OCI-LY7 (cell line): ENCODE data around the gene RPS6KA2.

Experiments used
- EZH2phosphoT487 ChIP-seq: fragments of 200-600 bp; sonication (generic); IDR thresholded peaks from 2 replicates; pipeline ENCODE4 v1.6.1; 2018; ENCODE audit warnings: low read depth, borderline replicate concordance, mild to moderate bottlenecking, mixed run types, antibody characterized with exemption, low read length, moderate library complexity, mixed read lengths
- TF ChIP-seq, protein P1 (sequence below): fragments of 200-600 bp; sonication (generic); conservative IDR thresholded peaks from 2 replicates; pipeline ENCODE4 v1.5.1; 2014; ENCODE audit warnings: mild to moderate bottlenecking, antibody characterized with exemption, low read length, moderate library complexity, mixed read lengths

DNA sequence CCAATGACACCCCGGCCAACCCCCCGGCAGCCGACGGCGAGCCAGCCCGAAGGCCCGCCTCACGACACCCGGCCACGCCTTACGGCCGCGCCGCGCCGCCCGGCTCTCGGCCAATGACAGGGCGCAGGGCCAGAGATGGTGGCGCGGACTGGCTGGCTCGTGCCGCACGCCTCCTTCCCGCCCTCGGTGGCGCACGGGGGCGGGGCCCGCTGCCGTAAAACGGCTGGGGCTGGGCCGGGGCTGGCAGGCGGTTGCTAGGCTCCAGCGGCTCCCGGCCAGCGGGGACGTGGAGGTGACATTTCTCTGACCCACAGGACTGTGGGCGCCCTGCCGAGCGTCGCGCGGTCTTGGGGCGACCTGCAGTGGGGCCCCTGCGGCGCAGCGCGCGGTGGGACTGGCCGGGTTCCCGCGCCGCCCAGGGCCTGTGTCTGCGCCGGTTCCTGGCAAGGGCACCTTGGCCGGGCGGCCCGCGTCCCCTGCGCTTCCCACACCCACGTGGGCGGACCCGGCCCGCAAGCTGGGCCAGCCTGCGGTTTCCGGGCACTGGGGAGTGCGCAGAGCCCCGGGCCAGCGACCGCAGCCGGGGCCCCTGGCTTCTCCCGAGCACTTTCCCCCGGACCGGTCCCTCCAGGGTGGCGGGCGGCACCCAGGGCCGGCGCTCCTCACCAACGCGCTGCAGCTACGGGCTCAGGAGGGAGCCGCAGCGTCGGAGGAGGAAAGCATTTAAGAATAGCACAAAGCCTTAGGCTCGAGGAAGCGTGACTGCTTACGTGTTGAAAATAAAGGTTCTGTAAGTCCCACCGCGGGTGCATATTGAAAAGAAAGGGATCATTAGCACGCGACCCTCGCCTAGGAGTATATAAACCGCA is 243.9 kb downstream of the RPS6KA2 start, which contains the start of gene MPC1:
- TF ChIP-seq, protein P1, sequence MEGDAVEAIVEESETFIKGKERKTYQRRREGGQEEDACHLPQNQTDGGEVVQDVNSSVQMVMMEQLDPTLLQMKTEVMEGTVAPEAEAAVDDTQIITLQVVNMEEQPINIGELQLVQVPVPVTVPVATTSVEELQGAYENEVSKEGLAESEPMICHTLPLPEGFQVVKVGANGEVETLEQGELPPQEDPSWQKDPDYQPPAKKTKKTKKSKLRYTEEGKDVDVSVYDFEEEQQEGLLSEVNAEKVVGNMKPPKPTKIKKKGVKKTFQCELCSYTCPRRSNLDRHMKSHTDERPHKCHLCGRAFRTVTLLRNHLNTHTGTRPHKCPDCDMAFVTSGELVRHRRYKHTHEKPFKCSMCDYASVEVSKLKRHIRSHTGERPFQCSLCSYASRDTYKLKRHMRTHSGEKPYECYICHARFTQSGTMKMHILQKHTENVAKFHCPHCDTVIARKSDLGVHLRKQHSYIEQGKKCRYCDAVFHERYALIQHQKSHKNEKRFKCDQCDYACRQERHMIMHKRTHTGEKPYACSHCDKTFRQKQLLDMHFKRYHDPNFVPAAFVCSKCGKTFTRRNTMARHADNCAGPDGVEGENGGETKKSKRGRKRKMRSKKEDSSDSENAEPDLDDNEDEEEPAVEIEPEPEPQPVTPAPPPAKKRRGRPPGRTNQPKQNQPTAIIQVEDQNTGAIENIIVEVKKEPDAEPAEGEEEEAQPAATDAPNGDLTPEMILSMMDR: no peak
- TF ChIP-seq EZH2phosphoT487: no peak
